Gastroesophageal sphincter (tissue), 4 donors: ENCODE results near the gene INTS11. TPM values are rescaled to one million over a fixed set of nuclear protein-coding genes. Genes with fewer than 3 reads are reported as not detected.

Source experiments
- ATAC-seq: fragments of 150-250 bp; one replicate; pipeline ENCODE4 v1.9.1; 2016; ENCODE audit warnings: mild to moderate bottlenecking, moderate library complexity
- H3K27ac ChIP-seq, 4 donors: fragments of 200-600 bp; sonication (generic) in 3 of 4; 1 replicate in 3 of 4; 2 replicates in 1 of 4; pipeline ENCODE4 v1.5.1; 2016 to 2019
- H3K27me3 ChIP-seq: fragments of 200-600 bp; sonication (generic); one replicate; pipeline ENCODE4 v1.5.1; 2019
- H3K36me3 ChIP-seq, 2 donors: fragments of 200-600 bp; sonication (generic); one replicate each; pipeline ENCODE4 v1.5.1; 2019; ENCODE audit warnings: control low read depth in 1 of 2
- H3K4me1 ChIP-seq, 3 donors: fragments of 200-600 bp; sonication (generic); 1 replicate in 2 of 3; 2 replicates in 1 of 3; pipeline ENCODE4 v1.5.1; 2016 to 2019; ENCODE audit warnings: control low read depth in 2 of 3
- H3K4me3 ChIP-seq, 2 donors: fragments of 200-600 bp; sonication (generic); one replicate each; pipeline ENCODE4 v1.5.1; 2019; ENCODE audit warnings: mild to moderate bottlenecking in 1 of 2, moderate library complexity in 1 of 2
- H3K9me3 ChIP-seq, 3 donors: fragments of 200-600 bp; sonication (generic); one replicate each; pipeline ENCODE4 v1.5.1; 2017 to 2019; ENCODE audit warnings: control low read depth in 2 of 3
- CTCF ChIP-seq, 4 experiments: fragments of 200-600 bp in 2 of 4; fragments of 450-650 bp in 2 of 4; sonication (generic) in 1 of 4; IDR thresholded peaks; one replicate each; pipeline ENCODE4 v1.5.1; 2017 to 2019; ENCODE audit warnings: antibody characterized with exemption in 4 of 4, mild to moderate bottlenecking in 2 of 4, moderate library complexity in 2 of 4
- EP300 ChIP-seq: sonication (generic); formaldehyde crosslinking; IDR thresholded peaks from one replicate; pipeline ENCODE4 v1.6.1; 2017; ENCODE audit warnings: antibody characterized with exemption, mild to moderate bottlenecking
- POLR2A ChIP-seq, 2 donors: fragments of 450-650 bp; IDR thresholded peaks; one replicate each; pipeline ENCODE4 v1.6.1; 2017; ENCODE audit warnings: antibody characterized with exemption in 2 of 2, mild to moderate bottlenecking in 2 of 2, moderate library complexity in 1 of 2
- POLR2AphosphoS5 ChIP-seq: sonication (generic); formaldehyde crosslinking; IDR thresholded peaks from one replicate; pipeline ENCODE4 v1.6.1; 2017; ENCODE audit warnings: antibody characterized with exemption
- whole genome bisulfite sequencing, 2 donors: methylation state at CpG; one replicate each; pipeline ENCODE4 v1.1.5; 2018; ENCODE audit warnings: low coverage in 1 of 2; 5-methylcytosine and 5-hydroxymethylcytosine counted together
- total RNA-seq, 4 donors: library from RNA; depleted of rRNA; stranded (reverse); fragments of >200 nt; gene quantifications; one replicate each; pipeline ENCODE4 v1.1.0, GENCODE V29; 2016

Gene INTS11
- total RNA-seq, 4 donors from 2014 or later: 62.0 to 119 (median 96.4) TPM

- peak; percentile 86 for ATAC-seq
- WGBS, 2 donors: no CpG with 5 or more reads among the region's 122 CpGs
- TF ChIP-seq EP300 (no peak), POLR2AphosphoS5 (no peak), POLR2A (IDR thresholded peaks at IDR 0.05) (peak; percentile 40 to 52), CTCF (IDR thresholded peaks at IDR 0.05) (peak in 3 of 4 experiments; percentile 65 to 72 (median 67))
- Histone ChIP-seq H3K4me1 (peaks cover 0 to 76% (median 53%) of the 10 kb centered on the region in 3 donors), H3K27ac (peak within 1 kb of the TSS; percentile 58 to 95 (median 92)), H3K9me3 (no peaks in the 10 kb centered on the region), H3K4me3 (peak within 1 kb of the TSS; percentile 66 to 88), H3K36me3 (peaks cover 0 to 16% of the 10 kb centered on the region in 2 donors), H3K27me3 (peaks cover 16% of the 10 kb centered on the region)
These were observed 25.0 kb upstream of the INTS11 start, which contains the start of gene DVL1 for GRCh38 chr1:1349256-1350012. Gene DVL1 (minus strand): TSS chr1:1349418. CDS start chr1:1349065, 353 bp downstream.

GRCh38 chr1:1348420-1349255 lies 24.2 kb upstream of the INTS11 start:
- ATAC-seq: peak; percentile 57
- Histone ChIP-seq H3K9me3 (no peaks in the 10 kb centered on the region), H3K4me1 (peaks cover 0 to 76% (median 52%) of the 10 kb centered on the region in 3 donors), H3K4me3 (peak overlapping the region; percentile 46 to 88), H3K27me3 (peaks cover 8% of the 10 kb centered on the region), H3K27ac (peak overlapping the region in 3 of 4 donors; percentile 81 to 94 (median 91)), H3K36me3 (peaks cover 0 to 8% of the 10 kb centered on the region in 2 donors)
- no peak for TF ChIP-seq POLR2A (IDR thresholded peaks at IDR 0.05)
- no peak for TF ChIP-seq EP300
- no peak for TF ChIP-seq POLR2AphosphoS5
- peak in 1 of 4 experiments; percentile 4 for TF ChIP-seq CTCF (IDR thresholded peaks at IDR 0.05)
- no CpG with 5 or more reads among the region's 109 CpGs for WGBS, 2 donors

- H3K36me3 ChIP-seq: no peaks in the 10 kb centered on the region
- TF ChIP-seq POLR2AphosphoS5: no peak
- no peak for TF ChIP-seq EP300
- no peak for TF ChIP-seq CTCF (IDR thresholded peaks at IDR 0.05)
- no peak for TF ChIP-seq POLR2A (IDR thresholded peaks at IDR 0.05)
- H3K27me3 ChIP-seq: peaks cover under 1% of the 10 kb centered on the region
- peak overlapping the region in 3 of 4 donors; percentile 81 to 94 (median 91) for H3K27ac ChIP-seq
- peaks cover 0 to 71% (median 44%) of the 10 kb centered on the region in 3 donors for H3K4me1 ChIP-seq
- 20% methylated on average over 1 of the region's 26 CpGs; no CpG with 5 or more reads in 1 of the 2 donors for WGBS, 2 donors
- no peak for ATAC-seq
- peak overlapping the region; percentile 46 to 88 for H3K4me3 ChIP-seq
- H3K9me3 ChIP-seq: no peaks in the 10 kb centered on the region
These were observed 23.4 kb upstream of the INTS11 start for GRCh38 chr1:1347663-1348419.

GRCh38 chr1:1347026-1347595 lies 22.7 kb upstream of the INTS11 start:
- Histone ChIP-seq H3K27ac (peak overlapping the region in 2 of 4 donors; percentile 81 to 91), H3K36me3 (peaks cover 0 to 5% of the 10 kb centered on the region in 2 donors), H3K4me3 (peak overlapping the region in 1 of 2 donors; percentile 88), H3K9me3 (no peaks in the 10 kb centered on the region), H3K27me3 (no peaks in the 10 kb centered on the region), H3K4me1 (peaks cover 0 to 64% (median 37%) of the 10 kb centered on the region in 3 donors)
- WGBS, 2 donors: 67% methylated on average over 1 of the region's 10 CpGs; no CpG with 5 or more reads in 1 of the 2 donors
- TF ChIP-seq POLR2A (IDR thresholded peaks at IDR 0.05) (no peak), CTCF (IDR thresholded peaks at IDR 0.05) (no peak), POLR2AphosphoS5 (no peak), EP300 (no peak)
- no peak for ATAC-seq
